Calu3 (cell line): ENCODE results near the gene GHRHR. TPM values are rescaled to one million over a fixed set of nuclear protein-coding genes. Genes with fewer than 3 reads are reported as not detected.

Experiments
- BruUV-seq: library from RNA; stranded (reverse); fragments of 400-500 nt; replicated peaks from 2 replicates; lab custom pipeline; 2021; lab: Mats Ljungman, UMichigan
- CTCF ChIA-PET: fragments of 300-600 bp; sonication (Branson Sonifier 250); formaldehyde crosslinking; loops from one replicate; lab custom pipeline; 2022; ENCODE audit warnings: antibody characterized with exemption; lab: Charles Lee
- DNase-seq: peaks from one replicate; pipeline ENCODE4 v3.0.0; 2022
- H3K27ac Mint-ChIP-seq: one replicate; pipeline ENCODE4 v1.8.0; 2022; ENCODE audit warnings: mixed read lengths; ENCODE audit not compliant: unreplicated experiment
- H3K27me3 Mint-ChIP-seq: one replicate; pipeline ENCODE4 v1.8.0; 2022; ENCODE audit warnings: mixed read lengths; ENCODE audit not compliant: unreplicated experiment
- H3K36me3 Mint-ChIP-seq: one replicate; pipeline ENCODE4 v1.8.0; 2022; ENCODE audit warnings: mild to moderate bottlenecking, moderate library complexity, mixed read lengths; ENCODE audit not compliant: insufficient read depth, unreplicated experiment
- H3K4me1 Mint-ChIP-seq: one replicate; pipeline ENCODE4 v1.8.0; 2022; ENCODE audit warnings: mild to moderate bottlenecking, low read depth, mixed read lengths; ENCODE audit not compliant: unreplicated experiment
- H3K4me3 Mint-ChIP-seq: one replicate; pipeline ENCODE4 v1.8.0; 2022; ENCODE audit warnings: mild to moderate bottlenecking, low read depth, moderate library complexity, mixed read lengths; ENCODE audit not compliant: unreplicated experiment
- H3K9me3 Mint-ChIP-seq: one replicate; pipeline ENCODE4 v1.8.0; 2022; ENCODE audit warnings: low read depth, mixed read lengths; ENCODE audit not compliant: unreplicated experiment
- CTCF ChIP-seq: fragments of 200-600 bp; IDR thresholded peaks from one replicate; pipeline ENCODE4 v1.8.0; 2022; ENCODE audit warnings: antibody characterized with exemption; ENCODE audit not compliant: unreplicated experiment
- intact Hi-C: fragments of 100-400 bp; cut with micrococcal nuclease; formaldehyde crosslinking; loops from one replicate; pipeline ENCODE4 v1.10.0; 2022; ENCODE audit not compliant: unreplicated experiment
- total RNA-seq: library from RNA; stranded (reverse); gene quantifications from 2 replicates; pipeline ENCODE4 v1.2.3, GENCODE V29; 2022

Gene GHRHR
- total RNA-seq, 1 experiment from 2014 or later: not detected

- Mint-ChIP-seq H3K9me3 (no peaks in the 10 kb centered on the region), H3K27me3 (peaks cover 100% of the 10 kb centered on the region), H3K27ac (no peak overlapping the region), H3K36me3 (no peaks in the 10 kb centered on the region), H3K4me3 (no peak overlapping the region), H3K4me1 (no peaks in the 10 kb centered on the region)
- no peak for DNase-seq
- TF ChIP-seq CTCF: no peak
- intact Hi-C loops: no loop called here
- CTCF ChIA-PET: interaction anchor here (1.2 kb wide), 1 partner anchor 20 kb away, joined by 3 read pairs; no protein-coding TSS in a partner anchor
- no TSS peak for BruUV-seq
Observed at GRCh38 chr7:31003721-31004120, 40.0 kb downstream of the GHRHR start.

GRCh38 chr7:31004393-31004792 lies 40.6 kb downstream of the GHRHR start:
- CTCF ChIA-PET: interaction anchor here (1.2 kb wide), 1 partner anchor 21 kb away, joined by 3 read pairs; no protein-coding TSS in a partner anchor
- H3K27ac Mint-ChIP-seq: no peak overlapping the region
- DNase-seq: no peak
- H3K4me1 Mint-ChIP-seq: no peaks in the 10 kb centered on the region
- no peak overlapping the region for H3K4me3 Mint-ChIP-seq
- H3K27me3 Mint-ChIP-seq: peaks cover 100% of the 10 kb centered on the region
- H3K9me3 Mint-ChIP-seq: no peaks in the 10 kb centered on the region
- intact Hi-C loops: no loop called here
- no peak for TF ChIP-seq CTCF
- no peaks in the 10 kb centered on the region for H3K36me3 Mint-ChIP-seq
- no TSS peak for BruUV-seq

GRCh38 chr7:31006857-31007256 lies 43.1 kb downstream of the GHRHR start:
- CTCF ChIA-PET: interaction anchor here (0.5 kb wide), 1 partner anchor 23 kb away, joined by 7 read pairs; no protein-coding TSS in a partner anchor
- BruUV-seq: no TSS peak
- H3K27ac Mint-ChIP-seq: no peak overlapping the region

GRCh38 chr7:31007634-31008033 lies 43.9 kb downstream of the GHRHR start:
- TF ChIP-seq CTCF: no peak
- peaks cover 100% of the 10 kb centered on the region for H3K27me3 Mint-ChIP-seq
- DNase-seq: no peak
- no peaks in the 10 kb centered on the region for H3K36me3 Mint-ChIP-seq
- CTCF ChIA-PET: interaction anchor here (0.5 kb wide), 1 partner anchor 161 kb away, joined by 4 read pairs; no protein-coding TSS in a partner anchor
- no peak overlapping the region for H3K4me3 Mint-ChIP-seq
- no TSS peak for BruUV-seq
- intact Hi-C loops: no loop called here
- H3K9me3 Mint-ChIP-seq: peaks cover 6% of the 10 kb centered on the region
- H3K27ac Mint-ChIP-seq: no peak overlapping the region
- H3K4me1 Mint-ChIP-seq: no peaks in the 10 kb centered on the region

More at GRCh38 chr7:31006857-31007256, 43.1 kb downstream of the GHRHR start:
- peaks cover 100% of the 10 kb centered on the region for H3K27me3 Mint-ChIP-seq
- no peak for TF ChIP-seq CTCF
- no peak for DNase-seq
- peaks cover 6% of the 10 kb centered on the region for H3K9me3 Mint-ChIP-seq
- H3K4me3 Mint-ChIP-seq: no peak overlapping the region
- H3K36me3 Mint-ChIP-seq: no peaks in the 10 kb centered on the region
- H3K4me1 Mint-ChIP-seq: no peaks in the 10 kb centered on the region
- intact Hi-C loops: no loop called here
